ENCODE measurements around the gene S100A14.

Gene S100A14

GRCh38 chr1:153610334-153610733 lies 5.8 kb downstream of the S100A14 start:
- ChIA-PET POLR2A (no interaction called here), CTCF (interaction anchor here (0.9 to 21.2 kb wide), 6 partner anchors 7 to 138 kb away, joined by 3 to 262 read pairs (median 4); partner anchors contain the start of gene S100A14)
- DNase-seq = peak in 2 of 3 donors; percentile 25 to 34
- Histone ChIP-seq H3K27ac (ENCODE audit: insufficient read depth in 1 of 2, low read depth in 1 of 2, low read length in 2 of 2, poor library complexity in 1 of 2, severe bottlenecking in 2 of 2) (no peak overlapping the region), H3K9me3 (ENCODE audit: control extremely low read depth in 1 of 5, control insufficient read depth in 4 of 5, insufficient read depth in 2 of 5, low read depth in 1 of 5, low read length in 4 of 5) (no peaks in the 10 kb centered on the region), H3K4me3 (ENCODE audit: control insufficient read depth in 1 of 7, extremely low read depth in 1 of 7, insufficient read depth in 4 of 7, low read depth in 2 of 7, low read length in 6 of 7) (no peak overlapping the region), H3K4me1 (ENCODE audit: control extremely low read depth in 1 of 4, control insufficient read depth in 4 of 4, insufficient read depth in 4 of 4, low read length in 3 of 4) (peaks cover 0 to 24% (median 15%) of the 10 kb centered on the region in 4 experiments), H3K27me3 (replicated peaks in 2 of 5; ENCODE audit: control insufficient read depth in 4 of 5, insufficient read depth in 5 of 5, low read length in 4 of 5) (no peaks in the 10 kb centered on the region), H3K36me3 (ENCODE audit: control insufficient read depth in 4 of 4, insufficient read depth in 4 of 4, low read length in 3 of 4) (no peaks in the 10 kb centered on the region)
- WGBS (ENCODE audit: insufficient coverage) = 40% methylated on average over 1 of the region's 4 CpGs

GRCh38 chr1:153609585-153609907 lies 6.6 kb downstream of the S100A14 start:
- no peak overlapping the region for H3K4me3 ChIP-seq (ENCODE audit: control insufficient read depth in 1 of 7, extremely low read depth in 1 of 7, insufficient read depth in 4 of 7, low read depth in 2 of 7, low read length in 6 of 7)
- peaks cover 0 to 24% (median 15%) of the 10 kb centered on the region in 4 experiments for H3K4me1 ChIP-seq (ENCODE audit: control extremely low read depth in 1 of 4, control insufficient read depth in 4 of 4, insufficient read depth in 4 of 4, low read length in 3 of 4)
- CTCF ChIA-PET = interaction anchor here (1.1 to 4.9 kb wide), 4 partner anchors 8 to 114 kb away, joined by 3 to 30 read pairs (median 4); partner anchors contain the start of gene S100A14
- no peaks in the 10 kb centered on the region for H3K9me3 ChIP-seq (ENCODE audit: control extremely low read depth in 1 of 5, control insufficient read depth in 4 of 5, insufficient read depth in 2 of 5, low read depth in 1 of 5, low read length in 4 of 5)
- POLR2A ChIA-PET = no interaction called here
- no peaks in the 10 kb centered on the region for H3K36me3 ChIP-seq (ENCODE audit: control insufficient read depth in 4 of 4, insufficient read depth in 4 of 4, low read length in 3 of 4)
- 86% methylated on average over 3 of the region's 6 CpGs for WGBS (ENCODE audit: insufficient coverage)
- no peak for DNase-seq
- no peaks in the 10 kb centered on the region for H3K27me3 ChIP-seq (replicated peaks in 2 of 5; ENCODE audit: control insufficient read depth in 4 of 5, insufficient read depth in 5 of 5, low read length in 4 of 5)
- H3K27ac ChIP-seq (ENCODE audit: insufficient read depth in 1 of 2, low read depth in 1 of 2, low read length in 2 of 2, poor library complexity in 1 of 2, severe bottlenecking in 2 of 2) = no peak overlapping the region

GRCh38 chr1:153608742-153609584 lies 7.2 kb downstream of the S100A14 start:
- DNase-seq = no peak
- peaks cover 0 to 24% (median 15%) of the 10 kb centered on the region in 4 experiments for H3K4me1 ChIP-seq (ENCODE audit: control extremely low read depth in 1 of 4, control insufficient read depth in 4 of 4, insufficient read depth in 4 of 4, low read length in 3 of 4)
- no peaks in the 10 kb centered on the region for H3K36me3 ChIP-seq (ENCODE audit: control insufficient read depth in 4 of 4, insufficient read depth in 4 of 4, low read length in 3 of 4)
- no peak overlapping the region for H3K27ac ChIP-seq (ENCODE audit: insufficient read depth in 1 of 2, low read depth in 1 of 2, low read length in 2 of 2, poor library complexity in 1 of 2, severe bottlenecking in 2 of 2)
- no peak overlapping the region for H3K4me3 ChIP-seq (ENCODE audit: control insufficient read depth in 1 of 7, extremely low read depth in 1 of 7, insufficient read depth in 4 of 7, low read depth in 2 of 7, low read length in 6 of 7)
- H3K27me3 ChIP-seq (replicated peaks in 2 of 5; ENCODE audit: control insufficient read depth in 4 of 5, insufficient read depth in 5 of 5, low read length in 4 of 5) = no peaks in the 10 kb centered on the region
- H3K9me3 ChIP-seq (ENCODE audit: control extremely low read depth in 1 of 5, control insufficient read depth in 4 of 5, insufficient read depth in 2 of 5, low read depth in 1 of 5, low read length in 4 of 5) = no peaks in the 10 kb centered on the region
- 97% methylated on average over 16 of the region's 19 CpGs for WGBS (ENCODE audit: insufficient coverage)
- ChIA-PET POLR2A (no interaction called here), CTCF (interaction anchor here (1.1 to 4.9 kb wide), 3 partner anchors 8 to 76 kb away, joined by 3 to 30 read pairs (median 6); partner anchors contain the start of gene S100A14)

- CTCF ChIA-PET = interaction anchor here (1.0 to 4.9 kb wide), 6 partner anchors 9 to 75 kb away, joined by 3 to 30 read pairs (median 4); partner anchors contain the start of gene S100A14
- Histone ChIP-seq H3K9me3 (ENCODE audit: control extremely low read depth in 1 of 5, control insufficient read depth in 4 of 5, insufficient read depth in 2 of 5, low read depth in 1 of 5, low read length in 4 of 5) (no peaks in the 10 kb centered on the region), H3K4me1 (ENCODE audit: control extremely low read depth in 1 of 4, control insufficient read depth in 4 of 4, insufficient read depth in 4 of 4, low read length in 3 of 4) (peaks cover 0 to 24% (median 15%) of the 10 kb centered on the region in 4 experiments)
Measured at GRCh38 chr1:153608089-153608682, 7.9 kb downstream of the S100A14 start.

GRCh38 chr1:153607381-153607780 lies 8.7 kb downstream of the S100A14 start:
- Histone ChIP-seq H3K9me3 (ENCODE audit: control extremely low read depth in 1 of 5, control insufficient read depth in 4 of 5, insufficient read depth in 2 of 5, low read depth in 1 of 5, low read length in 4 of 5) (no peaks in the 10 kb centered on the region), H3K27ac (ENCODE audit: insufficient read depth in 1 of 2, low read depth in 1 of 2, low read length in 2 of 2, poor library complexity in 1 of 2, severe bottlenecking in 2 of 2) (no peak overlapping the region), H3K36me3 (ENCODE audit: control insufficient read depth in 4 of 4, insufficient read depth in 4 of 4, low read length in 3 of 4) (no peaks in the 10 kb centered on the region), H3K27me3 (replicated peaks in 2 of 5; ENCODE audit: control insufficient read depth in 4 of 5, insufficient read depth in 5 of 5, low read length in 4 of 5) (no peaks in the 10 kb centered on the region), H3K4me1 (ENCODE audit: control extremely low read depth in 1 of 4, control insufficient read depth in 4 of 4, insufficient read depth in 4 of 4, low read length in 3 of 4) (peaks cover 0 to 24% (median 15%) of the 10 kb centered on the region in 4 experiments), H3K4me3 (ENCODE audit: control insufficient read depth in 1 of 7, extremely low read depth in 1 of 7, insufficient read depth in 4 of 7, low read depth in 2 of 7, low read length in 6 of 7) (no peak overlapping the region)
- POLR2A ChIA-PET = no interaction called here
- no peak for DNase-seq
- CTCF ChIA-PET = interaction anchor here (1.0 to 4.9 kb wide), 6 partner anchors 8 to 74 kb away, joined by 3 to 30 read pairs (median 3); partner anchors contain the start of genes S100A13 and S100A14
- WGBS (ENCODE audit: insufficient coverage) = 97% methylated on average over 8 of the region's 8 CpGs

More at GRCh38 chr1:153608089-153608682, 7.9 kb downstream of the S100A14 start:
- POLR2A ChIA-PET = no interaction called here
- no peak overlapping the region for H3K4me3 ChIP-seq (ENCODE audit: control insufficient read depth in 1 of 7, extremely low read depth in 1 of 7, insufficient read depth in 4 of 7, low read depth in 2 of 7, low read length in 6 of 7)
- 100% methylated on average over 3 of the region's 7 CpGs for WGBS (ENCODE audit: insufficient coverage)
- no peaks in the 10 kb centered on the region for H3K27me3 ChIP-seq (replicated peaks in 2 of 5; ENCODE audit: control insufficient read depth in 4 of 5, insufficient read depth in 5 of 5, low read length in 4 of 5)
- no peaks in the 10 kb centered on the region for H3K36me3 ChIP-seq (ENCODE audit: control insufficient read depth in 4 of 4, insufficient read depth in 4 of 4, low read length in 3 of 4)
- no peak for DNase-seq
- no peak overlapping the region for H3K27ac ChIP-seq (ENCODE audit: insufficient read depth in 1 of 2, low read depth in 1 of 2, low read length in 2 of 2, poor library complexity in 1 of 2, severe bottlenecking in 2 of 2)

- Histone ChIP-seq H3K27me3 (replicated peaks in 2 of 5; ENCODE audit: control insufficient read depth in 4 of 5, insufficient read depth in 5 of 5, low read length in 4 of 5) (no peaks in the 10 kb centered on the region), H3K9me3 (ENCODE audit: control extremely low read depth in 1 of 5, control insufficient read depth in 4 of 5, insufficient read depth in 2 of 5, low read depth in 1 of 5, low read length in 4 of 5) (no peaks in the 10 kb centered on the region), H3K27ac (ENCODE audit: insufficient read depth in 1 of 2, low read depth in 1 of 2, low read length in 2 of 2, poor library complexity in 1 of 2, severe bottlenecking in 2 of 2) (no peak overlapping the region), H3K36me3 (ENCODE audit: control insufficient read depth in 4 of 4, insufficient read depth in 4 of 4, low read length in 3 of 4) (no peaks in the 10 kb centered on the region), H3K4me3 (ENCODE audit: control insufficient read depth in 1 of 7, extremely low read depth in 1 of 7, insufficient read depth in 4 of 7, low read depth in 2 of 7, low read length in 6 of 7) (no peak overlapping the region), H3K4me1 (ENCODE audit: control extremely low read depth in 1 of 4, control insufficient read depth in 4 of 4, insufficient read depth in 4 of 4, low read length in 3 of 4) (peaks cover 0 to 25% (median 15%) of the 10 kb centered on the region in 4 experiments)
- ChIA-PET CTCF (interaction anchor here (0.9 to 4.9 kb wide), 5 partner anchors 10 to 73 kb away, joined by 3 to 30 read pairs (median 3); partner anchors contain the start of genes S100A13 and S100A14), POLR2A (no interaction called here)
- no peak for DNase-seq
- 100% methylated on average over 1 of the region's 11 CpGs for WGBS (ENCODE audit: insufficient coverage)
Measured at GRCh38 chr1:153606194-153606593, 9.9 kb downstream of the S100A14 start.
